ENCODE data around the gene KRTAP9-1. TPM values are rescaled to one million over a fixed set of nuclear protein-coding genes. Genes with fewer than 3 reads are reported as not detected.

The KRTAP9-1 gene
- total and polyA plus RNA-seq, 2 of the 13 experiments (the other 11 are each of a cell fraction or from before 2014, with no cell fraction given), result not detected

DNA sequence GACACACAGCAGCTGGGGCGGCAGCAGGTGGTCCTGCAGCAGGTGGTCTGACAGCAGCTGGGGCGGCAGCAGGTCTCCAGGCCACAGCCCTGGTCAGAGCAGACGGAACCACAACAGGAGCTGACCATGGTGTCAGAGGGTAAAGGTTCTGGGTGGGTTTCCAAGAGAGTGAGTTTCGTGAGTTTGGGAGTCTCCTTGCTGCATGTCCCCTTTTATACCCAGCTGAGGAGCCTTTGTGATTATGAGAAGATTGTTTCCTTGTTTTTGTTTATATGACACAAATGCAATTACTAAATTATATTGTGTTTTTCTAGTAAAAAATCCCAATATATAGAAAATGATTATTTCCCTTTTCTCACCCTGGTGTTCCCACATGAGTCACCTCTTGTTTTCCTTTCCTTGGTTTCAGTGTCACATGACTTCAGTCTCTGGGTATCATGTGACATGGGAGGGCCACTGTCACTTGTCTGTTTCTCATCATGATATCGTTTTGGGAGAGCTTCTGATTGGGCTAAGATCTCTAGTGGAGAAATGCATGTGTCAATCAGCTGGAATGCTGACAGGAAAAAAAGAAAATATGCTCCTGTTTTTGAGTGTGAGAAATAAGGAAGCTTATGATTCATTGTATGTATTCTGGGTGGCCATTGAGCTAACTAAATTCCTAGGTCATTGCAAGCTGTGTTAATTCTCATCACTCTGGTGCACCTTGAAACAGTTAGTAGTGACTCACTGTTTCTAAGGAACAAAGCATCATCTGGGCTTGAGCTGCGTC, 49.1 kb upstream of the KRTAP9-1 start, which contains the start of gene KRTAP4-6:
KRTAP4-6 (minus strand) TSS at position 185 of the 772 bp plus-strand sequence; CDS start at position 128, 57 bp downstream.
- Histone ChIP-seq H4K20me1 (ENCODE audit: insufficient read depth, low read length) (no peaks in the 10 kb centered on the region), H3K27me3 (ENCODE audit: control insufficient read depth in 1 of 2, insufficient read depth in 2 of 2, low read length in 2 of 2) (no peaks in the 10 kb centered on the region), H3K27ac (ENCODE audit: extremely low read length, insufficient read depth, low read length) (no peak within 1 kb of the TSS), H2AFZ (ENCODE audit: low read length) (no peak within 1 kb of the TSS), H3K79me2 (ENCODE audit: insufficient read depth, low read length) (no peaks in the 10 kb centered on the region), H3K36me3 (replicated peaks in 1 of 2; ENCODE audit: control insufficient read depth in 1 of 2, insufficient read depth in 2 of 2, low read length in 2 of 2) (no peaks in the 10 kb centered on the region), H3K4me3 (replicated peaks in 1 of 3; ENCODE audit: insufficient read depth in 1 of 3, low read depth in 2 of 3, low read length in 3 of 3) (no peak within 1 kb of the TSS), H3K9ac (ENCODE audit: insufficient read depth, low read depth, low read length) (no peak within 1 kb of the TSS), H3K4me1 (ENCODE audit: insufficient read depth, low read length) (no peaks in the 10 kb centered on the region), H3K9me3 (ENCODE audit: low read length) (peaks cover 43% of the 10 kb centered on the region), H3K4me2 (ENCODE audit: low read depth, low read length) (no peak within 1 kb of the TSS)
- TF ChIP-seq, protein P1, sequence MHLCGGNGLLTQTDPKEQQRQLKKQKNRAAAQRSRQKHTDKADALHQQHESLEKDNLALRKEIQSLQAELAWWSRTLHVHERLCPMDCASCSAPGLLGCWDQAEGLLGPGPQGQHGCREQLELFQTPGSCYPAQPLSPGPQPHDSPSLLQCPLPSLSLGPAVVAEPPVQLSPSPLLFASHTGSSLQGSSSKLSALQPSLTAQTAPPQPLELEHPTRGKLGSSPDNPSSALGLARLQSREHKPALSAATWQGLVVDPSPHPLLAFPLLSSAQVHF (CRISPR knock-in tag; IDR thresholded peaks at IDR 0.05), result no peak
- TF ChIP-seq RFXAP (CRISPR knock-in tag; IDR thresholded peaks at IDR 0.05; ENCODE audit: borderline replicate concordance) (no peak), ZFP1 (CRISPR knock-in tag; IDR thresholded peaks at IDR 0.05) (peak; percentile 97; the same call in 1 of the 2 replicates), RAD51 (IDR thresholded peaks at IDR 0.05; ENCODE audit: borderline replicate concordance) (peak; percentile 68; the same call in 1 of the 2 replicates)
- TF ChIP-seq, protein P2, sequence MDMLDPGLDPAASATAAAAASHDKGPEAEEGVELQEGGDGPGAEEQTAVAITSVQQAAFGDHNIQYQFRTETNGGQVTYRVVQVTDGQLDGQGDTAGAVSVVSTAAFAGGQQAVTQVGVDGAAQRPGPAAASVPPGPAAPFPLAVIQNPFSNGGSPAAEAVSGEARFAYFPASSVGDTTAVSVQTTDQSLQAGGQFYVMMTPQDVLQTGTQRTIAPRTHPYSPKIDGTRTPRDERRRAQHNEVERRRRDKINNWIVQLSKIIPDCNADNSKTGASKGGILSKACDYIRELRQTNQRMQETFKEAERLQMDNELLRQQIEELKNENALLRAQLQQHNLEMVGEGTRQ (IDR thresholded peaks at IDR 0.05; ENCODE audit: low read depth, low read length), result peak; percentile 66
- TF ChIP-seq, protein P2 (CRISPR knock-in tag; IDR thresholded peaks at IDR 0.05; ENCODE audit: borderline replicate concordance), result no peak
- TF ChIP-seq, protein P3, sequence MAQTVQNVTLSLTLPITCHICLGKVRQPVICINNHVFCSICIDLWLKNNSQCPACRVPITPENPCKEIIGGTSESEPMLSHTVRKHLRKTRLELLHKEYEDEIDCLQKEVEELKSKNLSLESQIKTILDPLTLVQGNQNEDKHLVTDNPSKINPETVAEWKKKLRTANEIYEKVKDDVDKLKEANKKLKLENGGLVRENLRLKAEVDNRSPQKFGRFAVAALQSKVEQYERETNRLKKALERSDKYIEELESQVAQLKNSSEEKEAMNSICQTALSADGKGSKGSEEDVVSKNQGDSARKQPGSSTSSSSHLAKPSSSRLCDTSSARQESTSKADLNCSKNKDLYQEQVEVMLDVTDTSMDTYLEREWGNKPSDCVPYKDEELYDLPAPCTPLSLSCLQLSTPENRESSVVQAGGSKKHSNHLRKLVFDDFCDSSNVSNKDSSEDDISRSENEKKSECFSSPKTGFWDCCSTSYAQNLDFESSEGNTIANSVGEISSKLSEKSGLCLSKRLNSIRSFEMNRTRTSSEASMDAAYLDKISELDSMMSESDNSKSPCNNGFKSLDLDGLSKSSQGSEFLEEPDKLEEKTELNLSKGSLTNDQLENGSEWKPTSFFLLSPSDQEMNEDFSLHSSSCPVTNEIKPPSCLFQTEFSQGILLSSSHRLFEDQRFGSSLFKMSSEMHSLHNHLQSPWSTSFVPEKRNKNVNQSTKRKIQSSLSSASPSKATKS (CRISPR knock-in tag; IDR thresholded peaks at IDR 0.05), result no peak
- TF ChIP-seq, protein P4, sequence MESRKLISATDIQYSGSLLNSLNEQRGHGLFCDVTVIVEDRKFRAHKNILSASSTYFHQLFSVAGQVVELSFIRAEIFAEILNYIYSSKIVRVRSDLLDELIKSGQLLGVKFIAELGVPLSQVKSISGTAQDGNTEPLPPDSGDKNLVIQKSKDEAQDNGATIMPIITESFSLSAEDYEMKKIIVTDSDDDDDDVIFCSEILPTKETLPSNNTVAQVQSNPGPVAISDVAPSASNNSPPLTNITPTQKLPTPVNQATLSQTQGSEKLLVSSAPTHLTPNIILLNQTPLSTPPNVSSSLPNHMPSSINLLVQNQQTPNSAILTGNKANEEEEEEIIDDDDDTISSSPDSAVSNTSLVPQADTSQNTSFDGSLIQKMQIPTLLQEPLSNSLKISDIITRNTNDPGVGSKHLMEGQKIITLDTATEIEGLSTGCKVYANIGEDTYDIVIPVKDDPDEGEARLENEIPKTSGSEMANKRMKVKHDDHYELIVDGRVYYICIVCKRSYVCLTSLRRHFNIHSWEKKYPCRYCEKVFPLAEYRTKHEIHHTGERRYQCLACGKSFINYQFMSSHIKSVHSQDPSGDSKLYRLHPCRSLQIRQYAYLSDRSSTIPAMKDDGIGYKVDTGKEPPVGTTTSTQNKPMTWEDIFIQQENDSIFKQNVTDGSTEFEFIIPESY (CRISPR knock-in tag; IDR thresholded peaks at IDR 0.05), result no peak
- intact Hi-C loops (cut with micrococcal nuclease; ENCODE audit: unreplicated experiment) (no loop called here), in situ Hi-C loops (cut with HindIII; ENCODE audit: extremely low pct_ligation_motif_present, low pct_unique_long_range_greater_than_20kb) (no loop called here)
- 11% methylated on average over 6 of the region's 6 CpGs for WGBS (ENCODE audit: low lambda C conversion rate)
- peak; percentile 9 for DNase-seq (ENCODE audit: low spot score)
- ChIA-PET POLR2A (no interaction called here), CTCF (ENCODE audit: low intra/inter-chr PET ratio, low total read pairs) (no interaction called here)
- no peak for FAIRE-seq
- BruUV-seq (replicated peaks), result no TSS peak
- no peak for ATAC-seq
